HL-60/S4 (cell line): ENCODE measurements around the gene RAMP1.

ENCODE experiments used
- in situ Hi-C: fragments of 300-500 bp; cut with MboI; formaldehyde crosslinking; loops from 2 replicates; pipeline ENCODE4 v1.14.3; 2022; ENCODE audit warnings: low sequenced_read_pairs

Gene RAMP1

GRCh38 chr2:237874585-237875161 lies 15.2 kb downstream of the RAMP1 start:
- in situ Hi-C loops: loop anchor here (25.0 kb wide), 1 partner anchor 238 kb away; the partner anchor contains the start of gene ESPNL

- in situ Hi-C loops: no loop called here
These were observed 16.0 kb downstream of the RAMP1 start for GRCh38 chr2:237875256-237876060.

GRCh38 chr2:237876061-237876526 lies 16.7 kb downstream of the RAMP1 start:
- in situ Hi-C loops: no loop called here

GRCh38 chr2:237876532-237876931 lies 17.1 kb downstream of the RAMP1 start:
- in situ Hi-C loops: no loop called here

GRCh38 chr2:237876951-237877491 lies 17.6 kb downstream of the RAMP1 start:
- in situ Hi-C loops: no loop called here

GRCh38 chr2:237877576-237878307 lies 18.3 kb downstream of the RAMP1 start:
- in situ Hi-C loops: no loop called here

- in situ Hi-C loops: no loop called here
These were observed 19.1 kb downstream of the RAMP1 start for GRCh38 chr2:237878321-237879057.

- in situ Hi-C loops: no loop called here
These were observed 19.6 kb downstream of the RAMP1 start for GRCh38 chr2:237879058-237879430.

GRCh38 chr2:237879991-237880560 lies 20.7 kb downstream of the RAMP1 start:
- in situ Hi-C loops: no loop called here

GRCh38 chr2:237882510-237883481 lies 23.4 kb downstream of the RAMP1 start:
- in situ Hi-C loops: no loop called here

GRCh38 chr2:237883951-237884446 lies 24.6 kb downstream of the RAMP1 start:
- in situ Hi-C loops: no loop called here

GRCh38 chr2:237884681-237885080 lies 25.3 kb downstream of the RAMP1 start:
- in situ Hi-C loops: no loop called here

- in situ Hi-C loops: no loop called here
These were observed 25.9 kb downstream of the RAMP1 start for GRCh38 chr2:237885111-237885930.

- in situ Hi-C loops: no loop called here
These were observed 26.7 kb downstream of the RAMP1 start for GRCh38 chr2:237885931-237886684.

GRCh38 chr2:237886685-237887481 lies 27.5 kb downstream of the RAMP1 start:
- in situ Hi-C loops: no loop called here

GRCh38 chr2:237888389-237888788 lies 29.0 kb downstream of the RAMP1 start:
- in situ Hi-C loops: no loop called here

GRCh38 chr2:237889016-237889415 lies 29.6 kb downstream of the RAMP1 start:
- in situ Hi-C loops: no loop called here
